Natural killer cell (primary cell): Measurements from ENCODE around the gene GPR26. TPM values are rescaled to one million over a fixed set of nuclear protein-coding genes. Genes with fewer than 3 reads are reported as not detected.

Experiments used
- ATAC-seq, 3 donors: fragments of 150-1000 bp in 2 of 3; fragments of 200-7000 bp in 1 of 3; cut with Tn5 transposase; 1 replicate in 1 of 3; 2 replicates in 2 of 3; pipeline ENCODE4 v1.10.0; 2021; ENCODE audit warnings: mild to moderate bottlenecking in 2 of 3, moderate library complexity in 2 of 3
- DNase-seq, 2 donors: peaks; one replicate each; pipeline versions ENCODE4 v3.0.0 to v3.0.0-alpha.2; 2013 to 2021; ENCODE audit warnings: mixed read lengths in 1 of 2
- H3K27ac ChIP-seq: one replicate; pipeline ENCODE4 v1.5.1; 2013; ENCODE audit warnings: mild to moderate bottlenecking, low read length
- H3K27me3 ChIP-seq: one replicate; pipeline ENCODE4 v1.6.1; 2013; ENCODE audit warnings: low read length; ENCODE audit not compliant: control insufficient read depth, insufficient read depth
- H3K36me3 ChIP-seq: one replicate; pipeline ENCODE4 v1.6.1; 2013; ENCODE audit warnings: low read length; ENCODE audit not compliant: control insufficient read depth, insufficient read depth
- H3K4me1 ChIP-seq: one replicate; pipeline ENCODE4 v1.6.1; 2013; ENCODE audit warnings: low read length; ENCODE audit not compliant: control insufficient read depth, insufficient read depth
- H3K4me3 ChIP-seq: one replicate; pipeline ENCODE4 v1.5.1; 2013; ENCODE audit warnings: low read length
- H3K9me3 ChIP-seq: one replicate; pipeline ENCODE4 v1.6.1; 2013; ENCODE audit warnings: low read length; ENCODE audit not compliant: control insufficient read depth, insufficient read depth
- H3K27ac Mint-ChIP-seq, 2 donors: one replicate each; pipeline ENCODE4 v1.8.0; 2022; ENCODE audit warnings: mild to moderate bottlenecking in 2 of 2, mixed read lengths in 2 of 2, moderate library complexity in 1 of 2
- H3K27me3 Mint-ChIP-seq, 2 donors: one replicate each; pipeline ENCODE4 v1.8.0; 2022; ENCODE audit warnings: low read depth in 2 of 2, mixed read lengths in 2 of 2
- H3K36me3 Mint-ChIP-seq: one replicate; pipeline ENCODE4 v1.8.0; 2022; ENCODE audit warnings: mixed read lengths
- H3K4me1 Mint-ChIP-seq, 2 donors: one replicate each; pipeline ENCODE4 v1.8.0; 2022; ENCODE audit warnings: mixed read lengths in 2 of 2
- H3K4me3 Mint-ChIP-seq: one replicate; pipeline ENCODE4 v1.8.0; 2022; ENCODE audit warnings: mild to moderate bottlenecking, moderate library complexity, mixed read lengths
- H3K9me3 Mint-ChIP-seq, 2 donors: one replicate each; pipeline ENCODE4 v1.8.0; 2022; ENCODE audit warnings: mixed read lengths in 2 of 2
- CTCF ChIP-seq: fragments of 200-600 bp; IDR thresholded peaks from one replicate; pipeline ENCODE4 v1.8.0; 2022; ENCODE audit warnings: antibody characterized with exemption
- WGBS: methylation state at CpG from one replicate; pipeline ENCODE4 v1.1.7; 2013; ENCODE audit warnings: missing lambda C conversion rate; ENCODE audit not compliant: insufficient coverage; 5-methylcytosine and 5-hydroxymethylcytosine counted together
- intact Hi-C: fragments of 100-400 bp; cut with micrococcal nuclease; formaldehyde crosslinking; loops from one replicate; pipeline ENCODE4 v1.14.2; 2022
- total RNA-seq, 4 donors: library from RNA; stranded (reverse); fragments of 120-200 nt in 1 of 4; gene quantifications; one replicate each; pipeline versions ENCODE4 v1.2.3 to v1.2.4, GENCODE V29; 2013 to 2022

GPR26 gene
- total RNA-seq, 3 donors from 2014 or later (not counting 1 experiment from before 2014, with no cell fraction given): not detected

GRCh38 chr10:123717336-123717735 is 51.2 kb downstream of the GPR26 start:
- intact Hi-C loops: no loop called here
- Histone ChIP-seq H3K9me3 (no peaks in the 10 kb centered on the region), H3K36me3 (no peaks in the 10 kb centered on the region), H3K4me1 (no peaks in the 10 kb centered on the region), H3K27me3 (no peaks in the 10 kb centered on the region), H3K4me3 (no peak overlapping the region), H3K27ac (no peak overlapping the region)
- no peaks in the 10 kb centered on the region for H3K4me1 Mint-ChIP-seq
- H3K36me3 Mint-ChIP-seq: no peaks in the 10 kb centered on the region
- peaks cover 9 to 17% of the 10 kb centered on the region in 2 donors for H3K27me3 Mint-ChIP-seq
- H3K9me3 Mint-ChIP-seq: no peaks in the 10 kb centered on the region
- no peak for TF ChIP-seq CTCF
- no peak overlapping the region for H3K27ac Mint-ChIP-seq
- ATAC-seq (no peak), DNase-seq (no peak)
- no peak overlapping the region for H3K4me3 Mint-ChIP-seq
- WGBS: 85% methylated on average over 4 of the region's 4 CpGs

GRCh38 chr10:123718544-123719060 is 52.4 kb downstream of the GPR26 start:
- no peaks in the 10 kb centered on the region for H3K9me3 ChIP-seq
- no peaks in the 10 kb centered on the region for H3K36me3 ChIP-seq
- Mint-ChIP-seq H3K36me3 (no peaks in the 10 kb centered on the region), H3K9me3 (no peaks in the 10 kb centered on the region), H3K4me3 (no peak overlapping the region), H3K27ac (no peak overlapping the region), H3K27me3 (peaks cover 9 to 17% of the 10 kb centered on the region in 2 donors), H3K4me1 (no peaks in the 10 kb centered on the region)
- DNase-seq (no peak), ATAC-seq (no peak)
- no peak for TF ChIP-seq CTCF
- H3K4me1 ChIP-seq: no peaks in the 10 kb centered on the region
- intact Hi-C loops: no loop called here
- H3K27ac ChIP-seq: no peak overlapping the region
- WGBS: 65% methylated on average over 3 of the region's 4 CpGs
- H3K27me3 ChIP-seq: no peaks in the 10 kb centered on the region
- H3K4me3 ChIP-seq: no peak overlapping the region

- Histone ChIP-seq H3K9me3 (no peaks in the 10 kb centered on the region), H3K27ac (no peak overlapping the region), H3K4me1 (no peaks in the 10 kb centered on the region), H3K36me3 (no peaks in the 10 kb centered on the region), H3K27me3 (no peaks in the 10 kb centered on the region), H3K4me3 (no peak overlapping the region)
- Mint-ChIP-seq H3K4me3 (no peak overlapping the region), H3K27me3 (peaks cover 4 to 17% of the 10 kb centered on the region in 2 donors), H3K27ac (no peak overlapping the region), H3K4me1 (no peaks in the 10 kb centered on the region), H3K9me3 (no peaks in the 10 kb centered on the region), H3K36me3 (no peaks in the 10 kb centered on the region)
- TF ChIP-seq CTCF: no peak
- ATAC-seq: no peak
- intact Hi-C loops: no loop called here
- WGBS: 67% methylated on average over 3 of the region's 3 CpGs
- no peak for DNase-seq
These were observed 54.4 kb downstream of the GPR26 start for GRCh38 chr10:123720536-123720935.

GRCh38 chr10:123721441-123722049 is 55.4 kb downstream of the GPR26 start:
- ATAC-seq (no peak), DNase-seq (no peak)
- Mint-ChIP-seq H3K9me3 (no peaks in the 10 kb centered on the region), H3K27ac (no peak overlapping the region), H3K4me3 (no peak overlapping the region), H3K27me3 (peaks cover 0 to 17% of the 10 kb centered on the region in 2 donors), H3K4me1 (no peaks in the 10 kb centered on the region), H3K36me3 (no peaks in the 10 kb centered on the region)
- no peaks in the 10 kb centered on the region for H3K27me3 ChIP-seq
- H3K4me3 ChIP-seq: no peak overlapping the region
- 77% methylated on average over 9 of the region's 9 CpGs for WGBS
- H3K36me3 ChIP-seq: no peaks in the 10 kb centered on the region
- H3K9me3 ChIP-seq: no peaks in the 10 kb centered on the region
- no peak overlapping the region for H3K27ac ChIP-seq
- H3K4me1 ChIP-seq: no peaks in the 10 kb centered on the region
- intact Hi-C loops: no loop called here
- TF ChIP-seq CTCF: no peak
